Stimulated activated CD8-positive, alpha-beta memory T cell treated with anti-CD3 and anti-CD28 coated beads, Interleukin-7, amount 100 ng/mL, for 24 hours (primary cell): ENCODE results near the gene TRPM1.

Experiments
- DNase-seq: peaks from one replicate; pipeline ENCODE4 v3.0.0-alpha.2; 2020; ENCODE audit warnings: low read depth

Gene TRPM1

GRCh38 chr15:31101262-31102038 is at the start of gene TRPM1:
TSS of gene TRPM1 (minus strand) at chr15:31101725. CDS start at chr15:31081355, 20,370 bp downstream.
- no peak for DNase-seq

GRCh38 chr15:31150732-31151231 is 49.3 kb upstream of the TRPM1 start:
- no peak for DNase-seq

- no peak for DNase-seq
Observed at GRCh38 chr15:31149987-31150386, 48.5 kb upstream of the TRPM1 start.

- no peak for DNase-seq
Observed at GRCh38 chr15:31149088-31149505, 47.6 kb upstream of the TRPM1 start.

GRCh38 chr15:31148297-31149087 is 47.0 kb upstream of the TRPM1 start:
- no peak for DNase-seq

GRCh38 chr15:31147944-31148296 is 46.4 kb upstream of the TRPM1 start:
- DNase-seq: no peak

- DNase-seq: no peak
Observed at GRCh38 chr15:31147456-31147855, 45.9 kb upstream of the TRPM1 start.

- no peak for DNase-seq
Observed at GRCh38 chr15:31145271-31145911, 43.9 kb upstream of the TRPM1 start.

- no peak for DNase-seq
Observed at GRCh38 chr15:31141792-31142191, 40.3 kb upstream of the TRPM1 start.

GRCh38 chr15:31136607-31137328 is 35.2 kb upstream of the TRPM1 start:
- DNase-seq: no peak

- DNase-seq: no peak
Observed at GRCh38 chr15:31136016-31136415, 34.5 kb upstream of the TRPM1 start.

- no peak for DNase-seq
Observed at GRCh38 chr15:31135523-31135922, 34.0 kb upstream of the TRPM1 start.

- DNase-seq: no peak
Observed at GRCh38 chr15:31133890-31134289, 32.4 kb upstream of the TRPM1 start.

- no peak for DNase-seq
Observed at GRCh38 chr15:31131853-31132375, 30.4 kb upstream of the TRPM1 start.

GRCh38 chr15:31130576-31131237 is 29.2 kb upstream of the TRPM1 start:
- no peak for DNase-seq

- DNase-seq: no peak
Observed at GRCh38 chr15:31129769-31130303, 28.3 kb upstream of the TRPM1 start.

- peak; percentile 71 for DNase-seq
Observed at GRCh38 chr15:31128919-31129768, 27.6 kb upstream of the TRPM1 start.

- no peak for DNase-seq
Observed at GRCh38 chr15:31128477-31128876, 27.0 kb upstream of the TRPM1 start.

- DNase-seq: no peak
Observed at GRCh38 chr15:31127596-31128261, 26.2 kb upstream of the TRPM1 start.
